IPS DF 4.7 (cell line): Measurements from ENCODE around the gene OR56A3.

Experiments
- DNase-seq: peaks from one replicate; pipeline ENCODE4 v3.0.0-alpha.2; 2013; ENCODE audit warnings: low spot score; ENCODE audit errors: extremely low read depth

The OR56A3 gene

GRCh38 chr11:5968394-5968793, 26.3 kb downstream of the OR56A3 start, which contains the start of gene OR56A5:
TSS of gene OR56A5 (minus strand) at chr11:5968494. CDS start at chr11:5968494, 0 bp downstream.
- no peak for DNase-seq

GRCh38 chr11:5973530-5973929, 31.5 kb downstream of the OR56A3 start:
- DNase-seq, result no peak

- no peak for DNase-seq
Measured at GRCh38 chr11:5983443-5983842, 41.4 kb downstream of the OR56A3 start.

- no peak for DNase-seq
Measured at GRCh38 chr11:5986885-5987284, 44.8 kb downstream of the OR56A3 start, which contains the start of gene OR52L1. TSS of gene OR52L1 (minus strand) at chr11:5986985. CDS start at chr11:5986930, 55 bp downstream.

- no peak for DNase-seq
Measured at GRCh38 chr11:5989203-5989602, 47.2 kb downstream of the OR56A3 start.

- DNase-seq, result no peak
Measured at GRCh38 chr11:5992150-5992549, 50.1 kb downstream of the OR56A3 start.

- DNase-seq, result peak; percentile 3
Measured at GRCh38 chr11:5992604-5993251, 50.7 kb downstream of the OR56A3 start.

GRCh38 chr11:5994791-5995190, 52.7 kb downstream of the OR56A3 start:
- no peak for DNase-seq
